GM12865 (cell line): ENCODE measurements around the gene ECPAS.
"Not testable (repeated sequence)": the region's sequence is repeated elsewhere in the genome, so short reads cannot be mapped to it uniquely, and the experiment has no call there.

Source experiments
- DNase-seq: peaks from one replicate; pipeline ENCODE4 v3.0.0; 2010; ENCODE audit warnings: low read depth
- H3K4me3 ChIP-seq: 2 replicates; pipeline ENCODE4 v1.5.1; 2011; ENCODE audit warnings: mild to moderate bottlenecking, low read depth, low read length, control low read depth
- TF ChIP-seq, protein P1 (sequence below): IDR thresholded peaks from 2 replicates; pipeline ENCODE4 v1.5.1; 2011; ENCODE audit warnings: low read length, control low read depth, low read depth, inconsistent platforms; ENCODE audit not compliant: insufficient read depth; ENCODE audit errors: missing control alignments

Gene ECPAS

GRCh38 chr9:111423389-111423788 lies 60.8 kb downstream of the ECPAS start:
- no peak overlapping the region for H3K4me3 ChIP-seq
- DNase-seq: no peak
- TF ChIP-seq, protein P1, sequence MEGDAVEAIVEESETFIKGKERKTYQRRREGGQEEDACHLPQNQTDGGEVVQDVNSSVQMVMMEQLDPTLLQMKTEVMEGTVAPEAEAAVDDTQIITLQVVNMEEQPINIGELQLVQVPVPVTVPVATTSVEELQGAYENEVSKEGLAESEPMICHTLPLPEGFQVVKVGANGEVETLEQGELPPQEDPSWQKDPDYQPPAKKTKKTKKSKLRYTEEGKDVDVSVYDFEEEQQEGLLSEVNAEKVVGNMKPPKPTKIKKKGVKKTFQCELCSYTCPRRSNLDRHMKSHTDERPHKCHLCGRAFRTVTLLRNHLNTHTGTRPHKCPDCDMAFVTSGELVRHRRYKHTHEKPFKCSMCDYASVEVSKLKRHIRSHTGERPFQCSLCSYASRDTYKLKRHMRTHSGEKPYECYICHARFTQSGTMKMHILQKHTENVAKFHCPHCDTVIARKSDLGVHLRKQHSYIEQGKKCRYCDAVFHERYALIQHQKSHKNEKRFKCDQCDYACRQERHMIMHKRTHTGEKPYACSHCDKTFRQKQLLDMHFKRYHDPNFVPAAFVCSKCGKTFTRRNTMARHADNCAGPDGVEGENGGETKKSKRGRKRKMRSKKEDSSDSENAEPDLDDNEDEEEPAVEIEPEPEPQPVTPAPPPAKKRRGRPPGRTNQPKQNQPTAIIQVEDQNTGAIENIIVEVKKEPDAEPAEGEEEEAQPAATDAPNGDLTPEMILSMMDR: no peak

GRCh38 chr9:111414406-111414805 lies 69.8 kb downstream of the ECPAS start:
- no peak overlapping the region for H3K4me3 ChIP-seq
- DNase-seq: no peak
- TF ChIP-seq, protein P1: no peak

GRCh38 chr9:111413996-111414395 lies 70.2 kb downstream of the ECPAS start:
- DNase-seq: no peak
- H3K4me3 ChIP-seq: no peak overlapping the region
- TF ChIP-seq, protein P1: no peak

DNA sequence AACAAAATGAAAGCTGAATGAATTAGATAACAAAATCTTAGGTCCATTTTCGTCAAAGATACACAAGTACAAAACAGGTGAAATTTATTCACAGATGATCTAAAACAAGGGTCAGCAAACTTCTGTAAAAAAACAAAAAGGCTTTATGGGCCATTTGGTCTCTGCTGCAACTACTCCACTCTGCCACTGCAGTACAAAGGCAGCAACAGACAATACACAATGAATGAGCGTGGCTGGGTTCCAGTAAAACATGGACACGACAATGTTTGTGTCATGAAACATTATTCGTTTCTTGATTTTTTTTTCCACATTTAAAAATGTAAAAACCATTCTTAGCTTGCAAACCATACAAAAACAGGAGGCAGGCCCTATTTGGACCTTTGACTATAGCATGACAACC lies 71.9 kb downstream of the ECPAS start:
- no peak for DNase-seq
- TF ChIP-seq, protein P1: no peak
- H3K4me3 ChIP-seq: no peak overlapping the region

- no peak overlapping the region for H3K4me3 ChIP-seq
- TF ChIP-seq, protein P1: no peak
- DNase-seq: no peak
Observed at GRCh38 chr9:111411266-111411665, 72.9 kb downstream of the ECPAS start.

GRCh38 chr9:111407813-111408212 lies 76.4 kb downstream of the ECPAS start:
- TF ChIP-seq, protein P1: no peak
- no peak for DNase-seq
- H3K4me3 ChIP-seq: no peak overlapping the region

DNA sequence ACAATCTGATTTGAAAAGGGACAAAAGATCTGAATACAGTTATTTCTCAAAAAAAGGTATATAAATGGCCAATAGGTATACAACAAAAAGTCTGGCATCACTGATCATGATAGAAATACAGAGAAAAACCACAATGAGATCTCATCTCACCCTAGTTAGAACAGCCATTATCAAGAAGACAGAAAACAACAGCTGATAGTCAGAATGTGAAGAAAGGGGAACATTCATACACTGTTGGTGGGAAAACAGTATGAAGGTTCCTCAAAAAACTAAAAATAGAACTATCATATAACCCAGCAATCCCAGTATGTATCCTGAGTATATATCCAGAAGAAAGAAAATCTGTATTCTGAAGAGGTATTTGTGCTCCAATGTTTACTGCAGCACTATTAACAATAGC lies 78.5 kb downstream of the ECPAS start:
- H3K4me3 ChIP-seq: no peak overlapping the region
- DNase-seq: no peak
- TF ChIP-seq, protein P1: no peak

- DNase-seq, H3K4me3 ChIP-seq: not testable (repeated sequence)
Observed at GRCh38 chr9:111401486-111401885, 82.7 kb downstream of the ECPAS start.
